ENCODE data around the gene NDUFAB1.

DNA sequence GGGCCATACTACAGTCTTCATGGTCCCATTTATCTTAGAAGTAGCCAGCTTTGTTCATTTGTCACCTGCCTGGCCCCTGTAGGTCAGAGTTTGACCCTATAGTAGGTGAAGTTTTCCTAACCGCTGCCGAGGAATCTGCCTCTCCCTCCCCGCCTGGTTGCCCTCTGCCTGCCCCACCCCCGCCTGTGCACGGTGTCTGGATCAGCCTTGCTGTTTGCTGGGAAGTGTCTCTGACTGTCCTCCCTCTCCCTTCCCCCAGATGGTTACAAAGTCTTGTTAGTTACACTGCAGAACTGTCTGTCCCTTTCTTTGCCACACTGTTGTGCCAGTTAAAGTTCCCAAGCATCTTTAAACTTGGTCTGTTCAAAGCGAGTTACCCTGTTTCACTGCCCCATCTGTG lies 32.9 kb downstream of the NDUFAB1 start:
- TF ChIP-seq TAF1 (IDR thresholded peaks at IDR 0.05; ENCODE audit: borderline replicate concordance, insufficient read depth, low read length) (no peak), POLR2AphosphoS5 (IDR thresholded peaks at IDR 0.05; ENCODE audit: low read depth, low read length) (no peak), FOXP2 (optimal IDR thresholded peaks at IDR 0.05; ENCODE audit: borderline replicate concordance, extremely low read depth, extremely low read length, insufficient read depth) (no peak), SIN3A (IDR thresholded peaks at IDR 0.05; ENCODE audit: borderline replicate concordance, insufficient read depth, low read length) (no peak)
- TF ChIP-seq, protein P1, sequence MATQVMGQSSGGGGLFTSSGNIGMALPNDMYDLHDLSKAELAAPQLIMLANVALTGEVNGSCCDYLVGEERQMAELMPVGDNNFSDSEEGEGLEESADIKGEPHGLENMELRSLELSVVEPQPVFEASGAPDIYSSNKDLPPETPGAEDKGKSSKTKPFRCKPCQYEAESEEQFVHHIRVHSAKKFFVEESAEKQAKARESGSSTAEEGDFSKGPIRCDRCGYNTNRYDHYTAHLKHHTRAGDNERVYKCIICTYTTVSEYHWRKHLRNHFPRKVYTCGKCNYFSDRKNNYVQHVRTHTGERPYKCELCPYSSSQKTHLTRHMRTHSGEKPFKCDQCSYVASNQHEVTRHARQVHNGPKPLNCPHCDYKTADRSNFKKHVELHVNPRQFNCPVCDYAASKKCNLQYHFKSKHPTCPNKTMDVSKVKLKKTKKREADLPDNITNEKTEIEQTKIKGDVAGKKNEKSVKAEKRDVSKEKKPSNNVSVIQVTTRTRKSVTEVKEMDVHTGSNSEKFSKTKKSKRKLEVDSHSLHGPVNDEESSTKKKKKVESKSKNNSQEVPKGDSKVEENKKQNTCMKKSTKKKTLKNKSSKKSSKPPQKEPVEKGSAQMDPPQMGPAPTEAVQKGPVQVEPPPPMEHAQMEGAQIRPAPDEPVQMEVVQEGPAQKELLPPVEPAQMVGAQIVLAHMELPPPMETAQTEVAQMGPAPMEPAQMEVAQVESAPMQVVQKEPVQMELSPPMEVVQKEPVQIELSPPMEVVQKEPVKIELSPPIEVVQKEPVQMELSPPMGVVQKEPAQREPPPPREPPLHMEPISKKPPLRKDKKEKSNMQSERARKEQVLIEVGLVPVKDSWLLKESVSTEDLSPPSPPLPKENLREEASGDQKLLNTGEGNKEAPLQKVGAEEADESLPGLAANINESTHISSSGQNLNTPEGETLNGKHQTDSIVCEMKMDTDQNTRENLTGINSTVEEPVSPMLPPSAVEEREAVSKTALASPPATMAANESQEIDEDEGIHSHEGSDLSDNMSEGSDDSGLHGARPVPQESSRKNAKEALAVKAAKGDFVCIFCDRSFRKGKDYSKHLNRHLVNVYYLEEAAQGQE (IDR thresholded peaks at IDR 0.05; ENCODE audit: insufficient read depth in 1 of 2, low read depth in 2 of 2, low read length in 2 of 2) = no peak
